IMR-90 (cell line): Measurements from ENCODE around the gene FLRT1.

ENCODE experiments used
- MAFK ChIP-seq: IDR thresholded peaks from 2 replicates; pipeline ENCODE4 v1.6.1; 2012; ENCODE audit warnings: low read depth, low read length, improper control_type of control experiment
- MXI1 ChIP-seq: IDR thresholded peaks from 2 replicates; pipeline ENCODE4 v1.6.1; 2012; ENCODE audit warnings: low read depth, mild to moderate bottlenecking, low read length, moderate library complexity, borderline replicate concordance
- POLR2A ChIP-seq: IDR thresholded peaks from 2 replicates; pipeline ENCODE4 v1.6.1; 2012; ENCODE audit warnings: mild to moderate bottlenecking, low read depth, low read length
- RAD21 ChIP-seq: IDR thresholded peaks from 2 replicates; pipeline ENCODE4 v1.6.1; 2012; ENCODE audit warnings: low read length, improper control_type of control experiment
- TF ChIP-seq, protein P1 (sequence below): conservative IDR thresholded peaks from 2 replicates; pipeline ENCODE4 v1.5.1; 2012; ENCODE audit warnings: mild to moderate bottlenecking, low read depth, low read length, improper control_type of control experiment
- TF ChIP-seq, protein P2 (sequence below): fragments of 150-350 bp; IDR thresholded peaks from 2 replicates; pipeline ENCODE4 v1.6.1; 2017; ENCODE audit warnings: mild to moderate bottlenecking, antibody characterized with exemption, low read length, low read depth

- no peak for TF ChIP-seq MXI1
- TF ChIP-seq, protein P1, sequence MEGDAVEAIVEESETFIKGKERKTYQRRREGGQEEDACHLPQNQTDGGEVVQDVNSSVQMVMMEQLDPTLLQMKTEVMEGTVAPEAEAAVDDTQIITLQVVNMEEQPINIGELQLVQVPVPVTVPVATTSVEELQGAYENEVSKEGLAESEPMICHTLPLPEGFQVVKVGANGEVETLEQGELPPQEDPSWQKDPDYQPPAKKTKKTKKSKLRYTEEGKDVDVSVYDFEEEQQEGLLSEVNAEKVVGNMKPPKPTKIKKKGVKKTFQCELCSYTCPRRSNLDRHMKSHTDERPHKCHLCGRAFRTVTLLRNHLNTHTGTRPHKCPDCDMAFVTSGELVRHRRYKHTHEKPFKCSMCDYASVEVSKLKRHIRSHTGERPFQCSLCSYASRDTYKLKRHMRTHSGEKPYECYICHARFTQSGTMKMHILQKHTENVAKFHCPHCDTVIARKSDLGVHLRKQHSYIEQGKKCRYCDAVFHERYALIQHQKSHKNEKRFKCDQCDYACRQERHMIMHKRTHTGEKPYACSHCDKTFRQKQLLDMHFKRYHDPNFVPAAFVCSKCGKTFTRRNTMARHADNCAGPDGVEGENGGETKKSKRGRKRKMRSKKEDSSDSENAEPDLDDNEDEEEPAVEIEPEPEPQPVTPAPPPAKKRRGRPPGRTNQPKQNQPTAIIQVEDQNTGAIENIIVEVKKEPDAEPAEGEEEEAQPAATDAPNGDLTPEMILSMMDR, result no peak
- TF ChIP-seq RAD21, result no peak
- no peak for TF ChIP-seq MAFK
- no peak for TF ChIP-seq POLR2A
- TF ChIP-seq, protein P2, sequence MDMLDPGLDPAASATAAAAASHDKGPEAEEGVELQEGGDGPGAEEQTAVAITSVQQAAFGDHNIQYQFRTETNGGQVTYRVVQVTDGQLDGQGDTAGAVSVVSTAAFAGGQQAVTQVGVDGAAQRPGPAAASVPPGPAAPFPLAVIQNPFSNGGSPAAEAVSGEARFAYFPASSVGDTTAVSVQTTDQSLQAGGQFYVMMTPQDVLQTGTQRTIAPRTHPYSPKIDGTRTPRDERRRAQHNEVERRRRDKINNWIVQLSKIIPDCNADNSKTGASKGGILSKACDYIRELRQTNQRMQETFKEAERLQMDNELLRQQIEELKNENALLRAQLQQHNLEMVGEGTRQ, result no peak
Observed at GRCh38 chr11:64049509-64049908, 13.8 kb downstream of the FLRT1 start.
